ENCODE results near the gene L3MBTL4. TPM values are rescaled to one million over a fixed set of nuclear protein-coding genes. Genes with fewer than 3 reads are reported as not detected.

Gene L3MBTL4
- total RNA-seq, 2 donors from 2014 or later = 0.27 to 5.3 TPM

GRCh38 chr18:5992381-5992780 is 422.3 kb downstream of the L3MBTL4 start:
- H3K4me1 ChIP-seq (ENCODE audit: control insufficient read depth in 1 of 2, low read depth in 2 of 2) = no peaks in the 10 kb centered on the region
- H3K9me3 ChIP-seq = no peaks in the 10 kb centered on the region
- DNase-seq (ENCODE audit: low spot score) (no peak), ATAC-seq (ENCODE audit: insufficient number of reproducible peaks, low FRiP score, low read depth) (no peak)
- no peak overlapping the region for H3K27ac ChIP-seq
- H3K4me3 ChIP-seq = no peak overlapping the region
- H3K36me3 ChIP-seq = no peaks in the 10 kb centered on the region
- H3K27me3 ChIP-seq (replicated peaks; ENCODE audit: insufficient read depth) = no peaks in the 10 kb centered on the region
- TF ChIP-seq CTCF (IDR thresholded peaks at IDR 0.05) = no peak

- H3K4me1 ChIP-seq (ENCODE audit: control insufficient read depth in 1 of 2, low read depth in 2 of 2) = no peaks in the 10 kb centered on the region
- DNase-seq (ENCODE audit: low spot score) (no peak), ATAC-seq (ENCODE audit: insufficient number of reproducible peaks, low FRiP score, low read depth) (no peak)
- H3K9me3 ChIP-seq = no peaks in the 10 kb centered on the region
- no peak overlapping the region for H3K4me3 ChIP-seq
- no peak overlapping the region for H3K27ac ChIP-seq
- TF ChIP-seq CTCF (IDR thresholded peaks at IDR 0.05) = no peak
- H3K36me3 ChIP-seq = no peaks in the 10 kb centered on the region
- H3K27me3 ChIP-seq (replicated peaks; ENCODE audit: insufficient read depth) = no peaks in the 10 kb centered on the region
Measured at GRCh38 chr18:5987249-5987648, 427.5 kb downstream of the L3MBTL4 start.

DNA sequence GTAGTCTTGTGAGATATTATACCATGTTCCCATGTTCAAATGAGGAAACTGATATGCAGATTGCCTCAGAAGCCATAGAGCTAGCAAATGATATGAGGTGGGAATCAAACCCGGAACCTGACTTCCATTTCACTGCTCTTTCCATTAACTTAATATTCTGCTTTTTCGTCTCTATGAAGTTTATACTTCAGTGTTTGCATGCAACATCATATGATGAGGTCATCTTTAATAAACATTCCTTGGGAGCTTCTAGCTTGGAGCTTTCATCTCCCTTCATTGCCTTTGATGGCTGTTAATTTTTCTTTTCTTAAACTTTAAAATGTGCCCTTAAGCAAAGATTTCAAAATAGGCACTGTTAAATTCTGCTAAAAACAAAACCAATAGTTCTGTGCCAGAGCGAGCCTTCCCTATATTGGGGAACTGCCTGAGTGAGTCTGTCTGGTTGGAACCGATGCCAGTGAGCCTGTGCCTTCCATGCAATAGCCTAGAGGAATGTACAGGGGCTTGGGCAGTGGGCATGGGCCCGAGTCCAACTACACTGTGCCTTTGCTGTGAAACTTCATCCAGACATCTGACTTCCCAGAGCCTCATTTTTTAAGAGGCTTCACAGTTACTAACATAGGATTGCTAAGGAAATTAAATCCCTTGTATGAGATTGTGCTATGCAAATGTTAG is 428.3 kb downstream of the L3MBTL4 start:
- H3K9me3 ChIP-seq = no peaks in the 10 kb centered on the region
- no peaks in the 10 kb centered on the region for H3K27me3 ChIP-seq (replicated peaks; ENCODE audit: insufficient read depth)
- DNase-seq (ENCODE audit: low spot score) = no peak
- H3K27ac ChIP-seq = no peak overlapping the region
- H3K4me1 ChIP-seq (ENCODE audit: control insufficient read depth in 1 of 2, low read depth in 2 of 2) = no peaks in the 10 kb centered on the region
- H3K36me3 ChIP-seq = no peaks in the 10 kb centered on the region
- H3K4me3 ChIP-seq = no peak overlapping the region
- TF ChIP-seq CTCF (IDR thresholded peaks at IDR 0.05) = no peak
- no peak for ATAC-seq (ENCODE audit: insufficient number of reproducible peaks, low FRiP score, low read depth)

- no peak for ATAC-seq (ENCODE audit: insufficient number of reproducible peaks, low FRiP score, low read depth)
- Histone ChIP-seq H3K4me3 (no peak overlapping the region), H3K36me3 (no peaks in the 10 kb centered on the region), H3K27ac (no peak overlapping the region), H3K4me1 (ENCODE audit: control insufficient read depth in 1 of 2, low read depth in 2 of 2) (no peaks in the 10 kb centered on the region), H3K9me3 (no peaks in the 10 kb centered on the region), H3K27me3 (replicated peaks; ENCODE audit: insufficient read depth) (no peaks in the 10 kb centered on the region)
- DNase-seq (ENCODE audit: low spot score) = no peak
- no peak for TF ChIP-seq CTCF (IDR thresholded peaks at IDR 0.05)
Measured at GRCh38 chr18:5984245-5984644, 430.5 kb downstream of the L3MBTL4 start.

- DNase-seq (ENCODE audit: low spot score) = no peak
- ATAC-seq (ENCODE audit: insufficient number of reproducible peaks, low FRiP score, low read depth) = no peak
Measured at GRCh38 chr18:5983488-5983887, 431.2 kb downstream of the L3MBTL4 start.

More at GRCh38 chr18:5983488-5983887, 431.2 kb downstream of the L3MBTL4 start:
- no peaks in the 10 kb centered on the region for H3K9me3 ChIP-seq
- no peaks in the 10 kb centered on the region for H3K4me1 ChIP-seq (ENCODE audit: control insufficient read depth in 1 of 2, low read depth in 2 of 2)
- TF ChIP-seq CTCF (IDR thresholded peaks at IDR 0.05) = no peak
- no peaks in the 10 kb centered on the region for H3K36me3 ChIP-seq
- H3K27ac ChIP-seq = no peak overlapping the region
- no peak overlapping the region for H3K4me3 ChIP-seq
- no peaks in the 10 kb centered on the region for H3K27me3 ChIP-seq (replicated peaks; ENCODE audit: insufficient read depth)
